ENCODE results near the gene SPDL1. TPM values are rescaled to one million over a fixed set of nuclear protein-coding genes. Genes with fewer than 3 reads are reported as not detected.

The SPDL1 gene
- total RNA-seq, 1 experiment from 2014 or later: 60.0 TPM

DNA sequence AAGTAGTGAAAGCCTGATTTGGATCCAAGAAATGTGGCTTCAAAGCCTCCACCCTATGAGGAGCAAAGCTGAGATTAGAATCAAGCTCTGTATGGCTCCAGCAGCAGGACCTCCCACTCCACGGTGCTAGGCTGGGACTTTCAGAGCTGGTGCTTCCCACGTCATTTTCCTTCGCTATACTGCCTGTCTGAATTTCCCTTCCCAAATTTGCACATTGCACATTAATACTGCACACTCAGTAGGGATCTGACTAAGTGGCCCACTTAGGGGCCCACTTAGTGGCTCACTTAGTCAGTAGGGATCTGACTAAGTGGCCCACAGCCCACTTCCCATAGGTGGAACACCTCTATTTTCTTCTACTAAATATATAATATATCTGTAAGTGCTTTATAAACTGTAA lies 14.1 kb upstream of the SPDL1 start:
- ChIA-PET POLR2A (interaction anchor here (0.6 kb wide), 1 partner anchor 14 kb away, joined by 6 read pairs; the partner anchor contains the start of gene SPDL1), CTCF (no interaction called here)
- no TSS peak for BruUV-seq (replicated peaks)
- H3K36me3 ChIP-seq (ENCODE audit: control insufficient read depth, insufficient read depth, low read length): no peaks in the 10 kb centered on the region
- TF ChIP-seq, protein P1, sequence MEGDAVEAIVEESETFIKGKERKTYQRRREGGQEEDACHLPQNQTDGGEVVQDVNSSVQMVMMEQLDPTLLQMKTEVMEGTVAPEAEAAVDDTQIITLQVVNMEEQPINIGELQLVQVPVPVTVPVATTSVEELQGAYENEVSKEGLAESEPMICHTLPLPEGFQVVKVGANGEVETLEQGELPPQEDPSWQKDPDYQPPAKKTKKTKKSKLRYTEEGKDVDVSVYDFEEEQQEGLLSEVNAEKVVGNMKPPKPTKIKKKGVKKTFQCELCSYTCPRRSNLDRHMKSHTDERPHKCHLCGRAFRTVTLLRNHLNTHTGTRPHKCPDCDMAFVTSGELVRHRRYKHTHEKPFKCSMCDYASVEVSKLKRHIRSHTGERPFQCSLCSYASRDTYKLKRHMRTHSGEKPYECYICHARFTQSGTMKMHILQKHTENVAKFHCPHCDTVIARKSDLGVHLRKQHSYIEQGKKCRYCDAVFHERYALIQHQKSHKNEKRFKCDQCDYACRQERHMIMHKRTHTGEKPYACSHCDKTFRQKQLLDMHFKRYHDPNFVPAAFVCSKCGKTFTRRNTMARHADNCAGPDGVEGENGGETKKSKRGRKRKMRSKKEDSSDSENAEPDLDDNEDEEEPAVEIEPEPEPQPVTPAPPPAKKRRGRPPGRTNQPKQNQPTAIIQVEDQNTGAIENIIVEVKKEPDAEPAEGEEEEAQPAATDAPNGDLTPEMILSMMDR (IDR thresholded peaks at IDR 0.05; ENCODE audit: insufficient read depth in 1 of 2, low read depth in 1 of 2, low read length in 1 of 2, severe bottlenecking in 1 of 2, unreplicated experiment in 1 of 2): no peak
- H3K9me3 Mint-ChIP-seq (ENCODE audit: unreplicated experiment): no peaks in the 10 kb centered on the region
- H3K36me3 Mint-ChIP-seq (ENCODE audit: insufficient read depth, unreplicated experiment): no peaks in the 10 kb centered on the region
- no peaks in the 10 kb centered on the region for H3K27me3 ChIP-seq (replicated peaks; ENCODE audit: control insufficient read depth, insufficient read depth, low read length)
- H3K4me1 Mint-ChIP-seq (ENCODE audit: low read depth, unreplicated experiment): peaks cover 11% of the 10 kb centered on the region
- intact Hi-C loops (cut with micrococcal nuclease; ENCODE audit: unreplicated experiment): no loop called here
- H3K4me3 Mint-ChIP-seq (ENCODE audit: unreplicated experiment): no peak overlapping the region
- no peaks in the 10 kb centered on the region; the same call in 1 of the 2 replicates for H3K9me3 ChIP-seq
- H3K4me3 ChIP-seq (ENCODE audit: low read depth, low read length): no peak overlapping the region
- no peak for DNase-seq
- no peak overlapping the region for H3K27ac Mint-ChIP-seq (ENCODE audit: unreplicated experiment)
- H3K4me1 ChIP-seq: peaks cover 8% of the 10 kb centered on the region
- H3K27me3 Mint-ChIP-seq (ENCODE audit: insufficient read depth, unreplicated experiment): peaks cover 2% of the 10 kb centered on the region

DNA sequence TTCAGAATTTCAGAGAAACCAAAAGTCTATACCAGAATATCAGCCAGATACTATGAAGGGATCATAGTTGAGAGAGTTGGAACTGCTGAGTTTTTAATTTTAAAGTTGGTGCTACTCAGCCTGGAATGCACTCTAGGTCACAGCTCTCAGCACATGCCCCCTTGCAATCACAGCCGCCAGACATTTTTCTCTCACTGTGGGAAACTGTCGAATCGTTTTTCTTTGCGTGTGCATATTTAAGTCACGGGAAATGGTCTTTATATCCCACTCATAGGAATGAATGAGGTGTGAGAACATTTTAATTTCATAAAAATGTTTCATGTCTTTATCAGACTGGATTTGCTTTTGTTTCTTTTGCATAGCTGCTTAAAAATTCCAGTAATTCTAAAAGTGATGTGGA lies 12.2 kb upstream of the SPDL1 start:
- Mint-ChIP-seq H3K4me1 (ENCODE audit: low read depth, unreplicated experiment) (peaks cover 16% of the 10 kb centered on the region), H3K27ac (ENCODE audit: unreplicated experiment) (no peak overlapping the region), H3K36me3 (ENCODE audit: insufficient read depth, unreplicated experiment) (no peaks in the 10 kb centered on the region), H3K4me3 (ENCODE audit: unreplicated experiment) (no peak overlapping the region), H3K9me3 (ENCODE audit: unreplicated experiment) (no peaks in the 10 kb centered on the region), H3K27me3 (ENCODE audit: insufficient read depth, unreplicated experiment) (no peaks in the 10 kb centered on the region)
- ChIA-PET CTCF (no interaction called here), POLR2A (no interaction called here)
- H3K27me3 ChIP-seq (replicated peaks; ENCODE audit: control insufficient read depth, insufficient read depth, low read length): no peaks in the 10 kb centered on the region
- BruUV-seq (replicated peaks): no TSS peak
- DNase-seq: no peak
- intact Hi-C loops (cut with micrococcal nuclease; ENCODE audit: unreplicated experiment): no loop called here
- no peak overlapping the region for H3K4me3 ChIP-seq (ENCODE audit: low read depth, low read length)
- H3K4me1 ChIP-seq: peaks cover 9% of the 10 kb centered on the region
- TF ChIP-seq, protein P1 (IDR thresholded peaks at IDR 0.05; ENCODE audit: insufficient read depth in 1 of 2, low read depth in 1 of 2, low read length in 1 of 2, severe bottlenecking in 1 of 2, unreplicated experiment in 1 of 2): no peak
- no peaks in the 10 kb centered on the region for H3K36me3 ChIP-seq (ENCODE audit: control insufficient read depth, insufficient read depth, low read length)
- H3K9me3 ChIP-seq: no peaks in the 10 kb centered on the region; the same call in 1 of the 2 replicates

DNA sequence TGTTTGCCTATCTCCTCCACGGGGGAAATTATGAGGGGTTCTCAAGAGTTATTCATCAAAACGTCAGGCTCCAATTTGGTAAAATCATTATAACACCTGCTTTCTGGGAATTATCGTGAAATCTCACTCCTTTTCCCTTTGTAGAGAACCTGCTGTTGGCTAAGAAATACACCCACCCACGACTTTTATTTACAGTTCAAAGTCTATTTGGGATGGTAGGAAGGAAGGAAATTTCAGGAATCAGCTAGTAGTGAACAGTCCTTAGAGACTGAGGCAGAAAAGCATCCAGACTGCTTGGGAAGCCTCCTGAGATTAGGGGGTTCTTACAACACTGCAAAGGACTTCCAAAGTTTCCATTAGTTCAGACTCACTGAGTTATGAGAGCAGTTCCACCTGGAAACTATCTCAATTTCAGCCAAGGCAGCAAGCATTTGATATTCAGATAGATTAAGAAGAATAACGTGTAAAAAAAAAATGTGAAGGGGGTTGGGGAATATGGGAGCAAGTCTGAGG lies 9.4 kb upstream of the SPDL1 start:
- BruUV-seq (replicated peaks): no TSS peak
- Histone ChIP-seq H3K9me3 (no peaks in the 10 kb centered on the region), H3K36me3 (ENCODE audit: control insufficient read depth, insufficient read depth, low read length) (no peaks in the 10 kb centered on the region), H3K4me1 (peaks cover 9% of the 10 kb centered on the region), H3K4me3 (ENCODE audit: low read depth, low read length) (no peak overlapping the region), H3K27me3 (replicated peaks; ENCODE audit: control insufficient read depth, insufficient read depth, low read length) (no peaks in the 10 kb centered on the region)
- Mint-ChIP-seq H3K4me3 (ENCODE audit: unreplicated experiment) (no peak overlapping the region), H3K27me3 (ENCODE audit: insufficient read depth, unreplicated experiment) (no peaks in the 10 kb centered on the region), H3K4me1 (ENCODE audit: low read depth, unreplicated experiment) (peaks cover 18% of the 10 kb centered on the region), H3K9me3 (ENCODE audit: unreplicated experiment) (no peaks in the 10 kb centered on the region), H3K36me3 (ENCODE audit: insufficient read depth, unreplicated experiment) (no peaks in the 10 kb centered on the region), H3K27ac (ENCODE audit: unreplicated experiment) (no peak overlapping the region)
- TF ChIP-seq, protein P1 (IDR thresholded peaks at IDR 0.05; ENCODE audit: insufficient read depth in 1 of 2, low read depth in 1 of 2, low read length in 1 of 2, severe bottlenecking in 1 of 2, unreplicated experiment in 1 of 2): no peak
- ChIA-PET CTCF (no interaction called here), POLR2A (interaction anchor here (0.7 kb wide), 1 partner anchor 9 kb away, joined by 3 read pairs; the partner anchor contains the start of gene SPDL1)
- no peak for DNase-seq
- intact Hi-C loops (cut with micrococcal nuclease; ENCODE audit: unreplicated experiment): no loop called here
